ENCODE results near the gene SLC39A5.

DNA sequence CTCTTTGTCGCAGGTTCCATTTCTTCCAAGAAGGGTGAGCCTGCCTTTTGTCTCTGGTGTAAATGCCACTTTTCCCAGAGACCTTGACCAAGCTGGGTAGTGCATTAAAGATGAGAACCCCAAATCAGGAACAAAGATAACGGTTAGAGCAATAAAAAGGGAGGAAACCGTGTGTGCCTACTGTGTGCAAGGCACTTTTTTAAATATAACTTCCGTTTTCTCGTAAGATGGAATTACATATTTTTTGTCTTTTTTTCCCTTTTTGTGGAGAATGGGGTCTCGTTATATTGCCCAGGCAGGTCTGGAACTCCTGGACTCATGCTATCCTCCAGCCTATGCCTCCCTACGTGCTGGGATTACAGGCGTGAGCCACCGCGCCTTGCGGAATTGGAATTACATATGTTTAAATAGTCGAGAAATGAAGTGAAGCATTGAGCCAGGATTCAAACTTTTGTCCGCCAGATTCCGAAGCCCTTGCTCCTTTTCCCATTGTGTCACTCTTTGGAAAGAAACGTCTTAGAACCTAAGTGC lies 6.2 kb upstream of the SLC39A5 start:
- TF ChIP-seq CTCF (IDR thresholded peaks at IDR 0.05) (no peak), EZH2 (IDR thresholded peaks at IDR 0.05; ENCODE audit: borderline replicate concordance, insufficient read depth, low read depth, low read length, poor library complexity, severe bottlenecking) (no peak)
